Measurements from ENCODE around the gene POR. TPM values are rescaled to one million over a fixed set of nuclear protein-coding genes. Genes with fewer than 3 reads are reported as not detected.

POR gene
- total and polyA plus RNA-seq, 2 of the 13 experiments (the other 11 are each of a cell fraction or from before 2014, with no cell fraction given): 145 to 266 TPM

- TF ChIP-seq MTERF4 (CRISPR knock-in tag; IDR thresholded peaks at IDR 0.05) (no peak), ZNF776 (CRISPR knock-in tag; IDR thresholded peaks at IDR 0.05) (no peak), ETS1 (CRISPR knock-in tag; IDR thresholded peaks at IDR 0.05) (no peak), ZNF432 (CRISPR knock-in tag; IDR thresholded peaks at IDR 0.05; ENCODE audit: borderline replicate concordance) (no peak), FOXM1 (CRISPR knock-in tag; IDR thresholded peaks at IDR 0.05) (no peak), ZNF430 (CRISPR knock-in tag; IDR thresholded peaks at IDR 0.05) (peak; percentile 36; the same call in 1 of the 2 replicates), AHDC1 (CRISPR knock-in tag; IDR thresholded peaks at IDR 0.05; ENCODE audit: borderline replicate concordance) (peak; percentile 85; the same call in 1 of the 2 replicates), ZNF788 (CRISPR knock-in tag; IDR thresholded peaks at IDR 0.05; ENCODE audit: borderline replicate concordance) (peak; percentile 70; the same call in 1 of the 2 replicates), ZNF431 (CRISPR knock-in tag; IDR thresholded peaks at IDR 0.05; ENCODE audit: borderline replicate concordance, low read depth) (peak; percentile 73; the same call in 1 of the 2 replicates), HBP1 (CRISPR knock-in tag; IDR thresholded peaks at IDR 0.05; ENCODE audit: low read depth) (peak; percentile 88; the same call in 1 of the 2 replicates), CBFB (CRISPR knock-in tag; IDR thresholded peaks at IDR 0.05) (peak; percentile 85), GLMP (CRISPR knock-in tag; IDR thresholded peaks at IDR 0.05; ENCODE audit: borderline replicate concordance) (no peak), KDM2A (CRISPR knock-in tag; IDR thresholded peaks at IDR 0.05; ENCODE audit: borderline replicate concordance, low read depth) (peak; percentile 37; the same call in 1 of the 2 replicates), CTCF (CRISPR knock-in tag; IDR thresholded peaks at IDR 0.05) (no peak), ZNF343 (CRISPR knock-in tag; IDR thresholded peaks at IDR 0.05) (no peak), ZNF264 (CRISPR knock-in tag; IDR thresholded peaks at IDR 0.05) (peak; percentile 62)
Observed at GRCh38 chr7:75920431-75921161, 5.6 kb downstream of the POR start (continued).
